Measurements from ENCODE around the gene PRRX1. TPM values are rescaled to one million over a fixed set of nuclear protein-coding genes. Genes with fewer than 3 reads are reported as not detected.
A peak's percentile ranks its signal among the peaks of the same experiment; 100 is the strongest.

The PRRX1 gene
- total RNA-seq, 1 donor from 2014 or later = 358 TPM

DNA sequence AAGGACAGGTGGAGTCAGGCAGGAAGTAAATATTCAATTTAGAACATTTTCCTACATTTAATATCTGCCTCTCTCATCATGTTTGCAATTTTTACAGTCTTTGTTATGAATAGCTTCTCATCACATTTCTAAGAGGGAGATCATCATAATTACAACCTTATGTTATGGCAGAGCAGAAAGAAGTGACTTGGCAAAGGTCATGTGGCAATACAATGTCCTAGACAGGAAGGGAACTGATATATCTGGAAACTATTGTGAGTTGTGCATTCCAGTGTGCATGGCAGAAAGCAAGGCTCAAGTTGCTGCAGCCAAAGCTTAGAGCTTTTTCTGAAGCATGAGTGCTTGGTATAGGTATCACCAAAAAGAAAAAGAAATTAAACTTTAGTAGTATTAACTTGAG lies 43.8 kb upstream of the PRRX1 start:
- Mint-ChIP-seq H3K9me3 (ENCODE audit: unreplicated experiment) (peaks cover 9% of the 10 kb centered on the region), H3K27ac (ENCODE audit: unreplicated experiment) (peak overlapping the region; percentile 83), H3K27me3 (ENCODE audit: unreplicated experiment) (no peaks in the 10 kb centered on the region), H3K4me3 (ENCODE audit: unreplicated experiment) (no peak overlapping the region), H3K4me1 (ENCODE audit: unreplicated experiment) (peaks cover 32% of the 10 kb centered on the region), H3K36me3 (ENCODE audit: unreplicated experiment) (no peaks in the 10 kb centered on the region)
- TF ChIP-seq, protein P1, sequence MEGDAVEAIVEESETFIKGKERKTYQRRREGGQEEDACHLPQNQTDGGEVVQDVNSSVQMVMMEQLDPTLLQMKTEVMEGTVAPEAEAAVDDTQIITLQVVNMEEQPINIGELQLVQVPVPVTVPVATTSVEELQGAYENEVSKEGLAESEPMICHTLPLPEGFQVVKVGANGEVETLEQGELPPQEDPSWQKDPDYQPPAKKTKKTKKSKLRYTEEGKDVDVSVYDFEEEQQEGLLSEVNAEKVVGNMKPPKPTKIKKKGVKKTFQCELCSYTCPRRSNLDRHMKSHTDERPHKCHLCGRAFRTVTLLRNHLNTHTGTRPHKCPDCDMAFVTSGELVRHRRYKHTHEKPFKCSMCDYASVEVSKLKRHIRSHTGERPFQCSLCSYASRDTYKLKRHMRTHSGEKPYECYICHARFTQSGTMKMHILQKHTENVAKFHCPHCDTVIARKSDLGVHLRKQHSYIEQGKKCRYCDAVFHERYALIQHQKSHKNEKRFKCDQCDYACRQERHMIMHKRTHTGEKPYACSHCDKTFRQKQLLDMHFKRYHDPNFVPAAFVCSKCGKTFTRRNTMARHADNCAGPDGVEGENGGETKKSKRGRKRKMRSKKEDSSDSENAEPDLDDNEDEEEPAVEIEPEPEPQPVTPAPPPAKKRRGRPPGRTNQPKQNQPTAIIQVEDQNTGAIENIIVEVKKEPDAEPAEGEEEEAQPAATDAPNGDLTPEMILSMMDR (IDR thresholded peaks at IDR 0.05) = no peak
- no peak for DNase-seq (ENCODE audit: extremely low spot score, unreplicated experiment)

DNA sequence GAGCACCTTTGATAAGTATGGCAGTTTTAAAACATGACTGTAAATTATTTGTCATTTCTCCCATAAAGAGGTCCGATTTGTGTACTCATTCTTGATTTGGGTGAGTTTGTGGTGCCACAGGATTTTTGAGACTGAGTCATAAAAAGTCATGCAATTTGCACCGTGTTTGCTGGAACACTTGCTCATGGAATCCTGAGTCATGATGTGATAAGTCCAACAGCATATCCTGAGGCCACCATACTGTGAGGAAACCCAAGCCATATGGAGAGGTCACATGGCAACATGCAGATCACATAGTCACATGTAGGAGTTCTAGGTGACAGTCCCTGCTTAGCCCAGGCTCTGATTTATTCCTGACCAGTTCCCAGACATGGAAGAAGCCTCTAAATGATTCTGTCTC lies 40.8 kb upstream of the PRRX1 start:
- Mint-ChIP-seq H3K4me1 (ENCODE audit: unreplicated experiment) (peaks cover 27% of the 10 kb centered on the region), H3K36me3 (ENCODE audit: unreplicated experiment) (no peaks in the 10 kb centered on the region), H3K9me3 (ENCODE audit: unreplicated experiment) (peaks cover 12% of the 10 kb centered on the region), H3K27me3 (ENCODE audit: unreplicated experiment) (no peaks in the 10 kb centered on the region), H3K27ac (ENCODE audit: unreplicated experiment) (no peak overlapping the region), H3K4me3 (ENCODE audit: unreplicated experiment) (no peak overlapping the region)
- no peak for DNase-seq (ENCODE audit: extremely low spot score, unreplicated experiment)
- TF ChIP-seq, protein P1 (IDR thresholded peaks at IDR 0.05) = no peak

DNA sequence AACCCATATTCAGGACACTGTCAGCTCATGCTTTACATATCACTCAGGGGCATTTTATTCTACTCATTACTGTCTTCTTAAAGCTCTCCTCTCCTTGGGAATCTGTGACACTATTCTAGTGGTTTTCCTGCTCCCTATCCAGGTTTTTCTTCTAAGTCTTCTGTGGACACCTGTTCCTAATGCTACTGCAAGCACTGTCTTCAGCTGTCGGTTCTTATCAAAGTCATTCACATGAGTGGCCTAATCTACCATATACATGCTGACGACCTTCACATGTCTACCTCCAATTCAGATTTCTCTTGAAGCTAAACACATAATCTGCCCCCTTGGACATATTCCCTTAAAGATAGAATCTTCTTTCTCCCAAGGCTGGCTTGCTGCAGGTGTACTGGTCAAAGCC lies 39.8 kb upstream of the PRRX1 start:
- Mint-ChIP-seq H3K4me1 (ENCODE audit: unreplicated experiment) (peaks cover 19% of the 10 kb centered on the region), H3K4me3 (ENCODE audit: unreplicated experiment) (no peak overlapping the region), H3K36me3 (ENCODE audit: unreplicated experiment) (no peaks in the 10 kb centered on the region), H3K9me3 (ENCODE audit: unreplicated experiment) (peaks cover 12% of the 10 kb centered on the region), H3K27ac (ENCODE audit: unreplicated experiment) (no peak overlapping the region), H3K27me3 (ENCODE audit: unreplicated experiment) (no peaks in the 10 kb centered on the region)
- no peak for DNase-seq (ENCODE audit: extremely low spot score, unreplicated experiment)
- TF ChIP-seq, protein P1 (IDR thresholded peaks at IDR 0.05) = no peak

DNA sequence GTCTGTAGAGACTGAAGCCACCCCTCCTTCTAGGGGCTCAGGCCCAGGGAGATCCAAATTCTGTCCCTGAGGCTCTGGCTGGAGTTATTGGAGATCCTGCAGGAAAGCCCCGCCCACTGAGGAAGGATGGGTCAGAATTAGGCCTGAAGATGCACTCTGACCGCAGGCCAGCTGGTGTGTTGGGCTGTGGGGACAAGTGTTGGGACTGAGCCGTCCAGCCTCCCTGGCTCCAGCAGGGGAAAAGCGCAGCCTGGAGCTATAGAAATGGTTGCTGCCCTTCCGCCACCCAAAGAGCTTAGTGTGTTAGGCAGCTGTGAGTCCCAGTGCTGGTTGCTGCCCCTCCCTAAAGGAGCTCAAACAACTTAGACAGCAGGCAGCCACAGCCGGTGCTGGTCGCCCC lies 33.0 kb upstream of the PRRX1 start:
- Mint-ChIP-seq H3K9me3 (ENCODE audit: unreplicated experiment) (peaks cover 7% of the 10 kb centered on the region), H3K36me3 (ENCODE audit: unreplicated experiment) (no peaks in the 10 kb centered on the region), H3K27me3 (ENCODE audit: unreplicated experiment) (no peaks in the 10 kb centered on the region), H3K4me3 (ENCODE audit: unreplicated experiment) (no peak overlapping the region), H3K4me1 (ENCODE audit: unreplicated experiment) (peaks cover 14% of the 10 kb centered on the region), H3K27ac (ENCODE audit: unreplicated experiment) (no peak overlapping the region)
- TF ChIP-seq, protein P1 (IDR thresholded peaks at IDR 0.05) = no peak
- DNase-seq (ENCODE audit: extremely low spot score, unreplicated experiment) = no peak

DNA sequence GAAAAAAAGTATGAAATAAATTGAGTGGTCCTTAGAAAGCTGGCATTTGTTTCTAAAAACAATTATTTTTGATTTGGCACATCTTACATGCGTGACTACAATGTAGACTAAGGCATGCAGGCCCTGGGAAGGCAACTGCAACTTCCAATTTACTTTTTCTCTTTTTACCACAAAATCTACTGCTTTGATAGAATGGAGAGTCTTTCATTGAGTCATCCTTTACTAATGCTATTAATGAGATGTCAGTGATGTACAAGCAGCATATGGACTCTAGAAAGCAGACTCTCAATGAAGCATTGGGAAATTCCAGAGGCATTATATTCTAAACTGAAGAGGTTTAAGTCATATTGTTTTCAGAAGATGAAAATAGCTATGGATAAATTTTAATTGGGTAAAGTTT lies 29.6 kb upstream of the PRRX1 start:
- TF ChIP-seq, protein P1 (IDR thresholded peaks at IDR 0.05) = no peak
- Mint-ChIP-seq H3K27me3 (ENCODE audit: unreplicated experiment) (no peaks in the 10 kb centered on the region), H3K4me1 (ENCODE audit: unreplicated experiment) (peaks cover 14% of the 10 kb centered on the region), H3K36me3 (ENCODE audit: unreplicated experiment) (no peaks in the 10 kb centered on the region), H3K27ac (ENCODE audit: unreplicated experiment) (no peak overlapping the region), H3K4me3 (ENCODE audit: unreplicated experiment) (no peak overlapping the region), H3K9me3 (ENCODE audit: unreplicated experiment) (peaks cover 9% of the 10 kb centered on the region)
- DNase-seq (ENCODE audit: extremely low spot score, unreplicated experiment) = no peak
